A673 (cell line): ENCODE results near the gene CMTM4.
"Not testable (repeated sequence)": the region's sequence is repeated elsewhere in the genome, so short reads cannot be mapped to it uniquely, and the experiment has no call there.

ENCODE experiments used
- CTCF ChIP-seq: fragments of 300-800, 200-600 bp; sonication (generic); conservative IDR thresholded peaks from 2 replicates; pipeline ENCODE4 v1.5.1; 2017; ENCODE audit warnings: low read depth, mild to moderate bottlenecking, antibody characterized with exemption, low read length, moderate library complexity, mixed read lengths
- EZH2 ChIP-seq: fragments of 200-600 bp; sonication (generic); IDR thresholded peaks from 2 replicates; pipeline ENCODE4 v1.6.1; 2017; ENCODE audit warnings: borderline replicate concordance, low read depth, mild to moderate bottlenecking, mixed read lengths, antibody characterized with exemption, low read length; ENCODE audit not compliant: poor library complexity, severe bottlenecking

GRCh38 chr16:66685501-66686115 is 10.9 kb downstream of the CMTM4 start:
- not testable (repeated sequence) for TF ChIP-seq EZH2, CTCF
